ENCODE measurements around the gene RAB44.

Gene RAB44

DNA sequence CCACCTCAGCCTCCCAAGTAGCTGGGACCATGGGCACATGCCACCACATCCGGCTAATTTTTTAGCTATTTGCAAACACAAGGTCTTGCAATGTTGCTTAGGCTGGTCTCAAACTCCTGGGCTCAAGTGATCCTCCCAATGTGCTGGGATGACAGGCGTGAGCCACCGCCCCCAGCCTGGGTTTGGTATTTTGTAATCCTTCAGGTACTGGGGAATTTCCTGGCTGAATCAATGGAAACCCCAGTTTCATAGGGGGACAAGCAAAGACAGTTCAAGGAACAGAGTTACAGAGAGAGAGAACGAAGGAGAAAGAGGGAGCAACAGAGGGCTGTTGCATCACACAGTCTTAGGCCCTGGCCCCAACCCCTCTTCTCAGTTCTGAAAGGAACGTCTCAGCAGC is 35.7 kb downstream of the RAB44 start:
- no peak for DNase-seq

- no peak for DNase-seq
Measured at GRCh38 chr6:36734486-36735060, 36.9 kb downstream of the RAB44 start.

GRCh38 chr6:36735110-36736071 is 37.8 kb downstream of the RAB44 start:
- no peak for DNase-seq

GRCh38 chr6:36737043-36737785 is 39.6 kb downstream of the RAB44 start:
- DNase-seq: no peak

- DNase-seq: no peak
Measured at GRCh38 chr6:36738108-36738507, 40.5 kb downstream of the RAB44 start.

- DNase-seq: no peak
Measured at GRCh38 chr6:36739947-36740817, 42.6 kb downstream of the RAB44 start.

GRCh38 chr6:36740818-36741179 is 43.2 kb downstream of the RAB44 start:
- no peak for DNase-seq

GRCh38 chr6:36742146-36742545 is 44.5 kb downstream of the RAB44 start:
- DNase-seq: no peak

- no peak for DNase-seq
Measured at GRCh38 chr6:36743032-36743431, 45.4 kb downstream of the RAB44 start.

DNA sequence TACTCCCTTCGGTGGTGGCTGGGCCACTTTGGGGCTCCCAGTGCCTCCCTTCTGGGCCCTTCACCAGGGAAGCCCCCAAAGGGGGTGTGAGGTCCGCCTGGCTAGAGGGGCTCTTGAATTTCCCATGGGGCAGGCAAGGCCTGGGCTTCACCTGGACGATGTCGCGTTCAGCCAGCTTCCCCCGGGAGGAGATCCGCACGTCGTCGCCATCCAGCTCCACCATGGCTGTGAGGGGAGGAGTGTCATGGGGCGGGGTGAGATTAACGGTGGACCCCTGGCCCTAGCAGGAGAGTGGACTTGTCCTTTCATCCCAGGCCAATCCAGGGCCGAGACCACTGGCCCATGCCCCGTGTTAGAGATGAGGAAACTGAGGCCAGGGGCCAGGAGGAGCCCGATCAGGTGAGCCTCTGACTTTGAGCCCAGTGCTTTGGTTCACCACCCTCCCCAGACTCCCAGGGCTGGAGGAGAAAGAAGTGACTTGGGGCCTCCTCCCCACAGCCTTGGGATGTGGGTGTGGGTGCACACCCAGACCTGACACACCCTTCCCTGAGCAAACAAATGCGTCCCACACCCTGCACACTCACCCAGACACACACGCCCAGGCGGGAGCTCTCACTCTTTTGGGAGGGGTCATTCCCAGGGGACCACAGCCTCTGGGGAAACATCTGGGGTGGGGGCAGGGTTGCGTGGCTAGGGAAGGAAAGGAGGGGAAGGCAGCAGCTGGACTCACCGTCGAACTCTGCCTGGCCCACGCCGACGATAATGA is 46.1 kb downstream of the RAB44 start:
- no peak for DNase-seq

DNA sequence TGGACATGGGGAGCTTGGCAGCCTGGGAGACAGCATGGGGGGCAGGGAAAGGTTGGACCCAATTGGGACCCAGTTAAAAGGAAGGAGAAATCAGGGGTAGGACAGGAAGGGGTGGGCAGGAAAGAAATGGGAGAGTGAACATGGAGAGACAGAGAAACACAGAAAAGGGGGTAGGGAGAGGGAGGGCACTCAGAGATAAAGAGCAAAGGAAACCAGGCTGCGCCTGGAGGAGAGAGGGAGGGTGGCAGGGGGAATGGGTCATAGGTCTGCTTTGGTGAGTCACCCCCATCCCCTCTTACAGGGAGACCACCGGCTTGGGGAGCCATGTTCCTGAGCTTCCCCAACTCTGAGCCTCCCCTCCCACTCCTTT is 46.7 kb downstream of the RAB44 start:
- DNase-seq: no peak

GRCh38 chr6:36745283-36745682 is 47.7 kb downstream of the RAB44 start:
- DNase-seq: no peak

DNA sequence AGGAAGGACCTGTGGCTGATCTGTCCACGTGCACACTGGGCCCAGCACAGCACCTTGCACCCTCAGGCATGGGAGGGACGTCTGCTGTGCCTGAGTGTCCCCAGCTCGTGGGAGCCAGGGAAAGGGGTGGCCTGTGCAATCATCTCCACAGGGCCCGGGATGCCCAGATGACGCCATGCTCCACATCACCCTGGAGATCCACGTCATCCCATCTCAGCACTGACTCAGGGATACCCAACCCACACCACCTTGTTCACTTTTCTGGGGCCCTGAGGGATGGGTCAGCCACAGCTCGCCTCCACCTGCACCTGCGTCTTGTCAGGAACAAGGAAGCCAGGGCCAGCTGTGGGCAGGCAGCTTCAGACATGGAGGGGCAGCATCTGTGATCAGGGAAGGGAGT is 48.2 kb downstream of the RAB44 start:
- DNase-seq: no peak

- DNase-seq: no peak
Measured at GRCh38 chr6:36746251-36746650, 48.6 kb downstream of the RAB44 start.

GRCh38 chr6:36749829-36750489 is 52.3 kb downstream of the RAB44 start:
- no peak for DNase-seq

DNA sequence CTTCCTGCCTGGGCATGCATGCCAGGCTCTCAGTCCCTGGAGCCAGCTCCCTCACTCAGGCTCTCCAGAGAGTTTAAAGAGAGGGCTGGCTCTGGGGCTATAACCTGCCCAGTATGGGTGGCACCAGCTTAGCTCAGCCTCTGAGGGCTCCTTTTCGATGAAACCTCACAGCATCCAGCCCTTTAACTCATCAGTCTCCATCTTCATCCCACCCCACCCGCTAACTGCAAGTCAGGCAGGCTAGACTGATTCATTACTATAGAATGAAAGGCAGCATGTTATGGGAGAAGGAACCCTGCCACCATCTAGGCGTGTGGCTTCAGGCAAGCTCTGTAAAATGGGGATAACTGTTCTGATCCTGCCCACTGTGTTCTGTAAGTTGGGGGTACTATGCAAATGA is 53.5 kb downstream of the RAB44 start:
- no peak for DNase-seq

DNA sequence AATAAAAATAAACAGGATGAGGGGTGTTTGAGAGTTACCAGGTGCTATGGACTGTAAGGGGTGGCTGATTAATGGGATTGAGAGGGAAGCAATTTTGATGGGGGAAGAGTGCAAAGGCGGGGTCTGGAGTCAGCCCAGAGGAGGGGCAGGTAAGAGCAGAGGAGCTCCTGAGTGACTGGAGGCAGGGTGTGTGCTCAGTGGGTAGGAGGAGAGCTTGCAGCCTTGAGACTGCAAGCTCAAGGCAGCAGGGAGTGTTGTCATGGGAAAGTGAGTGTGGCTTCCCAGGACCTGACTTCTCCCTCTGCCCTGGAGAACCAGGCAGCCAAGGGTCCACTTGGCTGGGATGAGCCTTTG is 54.2 kb downstream of the RAB44 start:
- no peak for DNase-seq

DNA sequence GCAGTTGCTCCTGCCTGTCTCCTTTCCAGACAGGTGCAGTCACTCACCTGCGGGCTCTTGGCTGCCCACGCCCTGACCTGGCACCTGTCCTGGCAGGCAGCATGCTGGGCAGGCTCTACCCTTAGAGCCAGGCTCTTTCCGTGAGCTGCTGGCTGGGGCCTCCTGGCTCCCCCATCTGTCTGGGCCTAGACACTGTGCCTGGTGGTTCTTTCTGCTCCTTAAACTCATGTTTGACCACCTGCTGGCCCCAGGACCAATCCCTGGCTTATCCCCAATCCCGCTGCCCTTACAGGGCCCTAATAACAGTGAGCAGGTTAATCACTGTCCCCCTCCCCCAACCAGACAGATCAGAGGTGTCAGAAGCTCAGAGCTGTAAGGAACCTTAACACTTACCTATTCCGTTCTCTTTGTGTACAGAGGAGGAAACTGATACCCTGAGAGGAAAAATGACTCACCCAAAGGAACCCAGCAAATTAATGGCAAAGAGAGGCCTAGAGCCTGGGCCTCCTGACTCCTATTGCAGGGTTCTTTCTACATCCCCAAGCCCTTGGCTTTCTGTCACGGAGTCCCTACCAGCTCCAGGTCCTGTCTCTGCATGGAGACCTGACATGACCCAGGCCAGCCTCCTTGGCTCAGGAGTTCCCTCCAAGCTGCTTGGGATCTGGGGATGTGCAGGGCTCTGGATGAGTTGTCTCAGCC is 54.7 kb downstream of the RAB44 start:
- DNase-seq: no peak

GRCh38 chr6:36752886-36753506 is 55.4 kb downstream of the RAB44 start:
- DNase-seq: no peak

- no peak for DNase-seq
Measured at GRCh38 chr6:36753671-36754405, 56.2 kb downstream of the RAB44 start.

Measured in central memory CD4-positive, alpha-beta T cell (primary cell).